Aorta (tissue), 5 donors: ENCODE data around the gene OR10A7. TPM values are rescaled to one million over a fixed set of nuclear protein-coding genes. Genes with fewer than 3 reads are reported as not detected.
"Not testable (repeated sequence)": the region's sequence is repeated elsewhere in the genome, so short reads cannot be mapped to it uniquely, and the experiment has no call there.

ENCODE experiments used
- ATAC-seq: fragments of 200-7000 bp; cut with Tn5 transposase; one replicate; pipeline ENCODE4 v1.9.1; 2022; ENCODE audit warnings: moderate library complexity; ENCODE audit not compliant: low FRiP score
- DNase-seq, 2 donors: peaks; one replicate each; pipeline ENCODE4 v3.0.0-alpha.2; 2020
- H3K27ac ChIP-seq, 2 donors: one replicate each; pipeline ENCODE4 v1.5.1; 2013; ENCODE audit warnings: low read length in 2 of 2, mild to moderate bottlenecking in 2 of 2, moderate library complexity in 2 of 2, control low read depth in 1 of 2, inconsistent platforms in 1 of 2, low read depth in 1 of 2
- H3K27me3 ChIP-seq, 2 donors: one replicate each; pipeline ENCODE4 v1.6.1; 2013; ENCODE audit warnings: control low read depth in 1 of 2, low read length in 1 of 2, mild to moderate bottlenecking in 1 of 2, moderate library complexity in 1 of 2; ENCODE audit not compliant: insufficient read depth in 2 of 2, control insufficient read depth in 1 of 2
- H3K36me3 ChIP-seq, 2 donors: one replicate each; pipeline ENCODE4 v1.6.1; 2013; ENCODE audit warnings: control low read depth in 1 of 2, low read length in 1 of 2, mild to moderate bottlenecking in 1 of 2; ENCODE audit not compliant: insufficient read depth in 2 of 2, control insufficient read depth in 1 of 2
- H3K4me1 ChIP-seq, 2 donors: one replicate each; pipeline ENCODE4 v1.6.1; 2013; ENCODE audit warnings: low read length in 2 of 2, control low read depth in 1 of 2, mild to moderate bottlenecking in 1 of 2, moderate library complexity in 1 of 2; ENCODE audit not compliant: insufficient read depth in 2 of 2, control insufficient read depth in 1 of 2
- H3K4me3 ChIP-seq, 2 donors: one replicate each; pipeline ENCODE4 v1.5.1; 2013; ENCODE audit warnings: low read length in 2 of 2, control low read depth in 1 of 2, mild to moderate bottlenecking in 1 of 2
- H3K9me3 ChIP-seq: one replicate; pipeline ENCODE4 v1.6.1; 2013; ENCODE audit warnings: mild to moderate bottlenecking, low read length; ENCODE audit not compliant: control insufficient read depth
- WGBS, 2 donors: extraction: QIAGEN DNeasy Blood & Tissue Kit; methylation state at CpG; one replicate each; pipeline ENCODE4 v1.1.7; 2013; 5-methylcytosine and 5-hydroxymethylcytosine counted together
- intact Hi-C, 2 donors: fragments of 100-400 bp; cut with DNase I; formaldehyde crosslinking; loops; one replicate each; pipeline versions ENCODE4 v1.14.2 to v1.15.0; 2022
- long read RNA-seq, 2 donors: library from polyadenylated mRNA; unstranded; transcript quantifications; one replicate each; pipeline ENCODE4 v2.0.0, GENCODE V29; 2020 to 2021
- polyA plus RNA-seq, 2 donors: library from polyadenylated mRNA; stranded (reverse); fragments of 200-250 nt; gene quantifications; one replicate each; pipeline ENCODE4 v1.2.3, GENCODE V29; 2013
- total RNA-seq, 2 donors: library from RNA; stranded (reverse); fragmentation: NEBNext Ultra II Directional; extraction: Animal tissue kit (Norgen Biotek cat#: 25700); gene quantifications; one replicate each; pipeline ENCODE4 v1.2.1, GENCODE V29; 2021
- donor health status: healthy with polysubstance abuse.
- donor health status: Bipolar disorder and iron deficiency.
- donor health status: DM: no; HTN: no; CAD: no.
- donor health status: DM: no; HTN: no; CAD: no.
- donor health status: DM: yes; HTN: yes; CAD: no.

Gene OR10A7
- total RNA-seq (not detected), polyA plus RNA-seq (not detected)
- long read RNA-seq, donor 1 = 0 reads
- long read RNA-seq, donor 2 = 0 reads

GRCh38 chr12:55220725-55221124 lies at the start of gene OR10A7:
Gene OR10A7 (plus strand): TSS chr12:55221025. CDS start chr12:55221025, 0 bp downstream.
- no peaks in the 10 kb centered on the region for H3K9me3 ChIP-seq
- no peaks in the 10 kb centered on the region for H3K27me3 ChIP-seq
- H3K27ac ChIP-seq = no peak within 1 kb of the TSS
- H3K36me3 ChIP-seq = no peaks in the 10 kb centered on the region
- DNase-seq (no peak), ATAC-seq (no peak)
- intact Hi-C loops = no loop called here
- H3K4me1 ChIP-seq = no peaks in the 10 kb centered on the region
- no peak within 1 kb of the TSS for H3K4me3 ChIP-seq
- 82 to 84% methylated on average over 2 of the region's 2 CpGs for whole genome bisulfite sequencing, 2 donors

- Histone ChIP-seq H3K9me3 (no peaks in the 10 kb centered on the region), H3K4me3 (no peak overlapping the region), H3K4me1 (no peaks in the 10 kb centered on the region), H3K27ac (no peak overlapping the region), H3K36me3 (no peaks in the 10 kb centered on the region), H3K27me3 (no peaks in the 10 kb centered on the region)
- WGBS, 2 donors = 93 to 95% methylated on average over 2 of the region's 2 CpGs
- ATAC-seq (no peak), DNase-seq (no peak)
- intact Hi-C loops = no loop called here
Measured at GRCh38 chr12:55171445-55171844, 49.4 kb upstream of the OR10A7 start.

- intact Hi-C loops, H3K4me1 ChIP-seq, ATAC-seq, H3K27me3 ChIP-seq, H3K9me3 ChIP-seq, DNase-seq, H3K27ac ChIP-seq, H3K36me3 ChIP-seq, H3K4me3 ChIP-seq: not testable (repeated sequence)
- WGBS, 2 donors = 55 to 56% methylated on average over 2 of the region's 2 CpGs
Measured at GRCh38 chr12:55171846-55172245, 49.0 kb upstream of the OR10A7 start.

GRCh38 chr12:55172686-55173085 lies 48.1 kb upstream of the OR10A7 start:
- no peak overlapping the region for H3K27ac ChIP-seq
- ATAC-seq (no peak), DNase-seq (no peak)
- H3K4me1 ChIP-seq = no peaks in the 10 kb centered on the region
- H3K27me3 ChIP-seq = no peaks in the 10 kb centered on the region
- no peaks in the 10 kb centered on the region for H3K9me3 ChIP-seq
- intact Hi-C loops = no loop called here
- WGBS, 2 donors = 22 to 29% methylated on average over 1 of the region's 1 CpG
- no peaks in the 10 kb centered on the region for H3K36me3 ChIP-seq
- H3K4me3 ChIP-seq = no peak overlapping the region

- H3K27me3 ChIP-seq = no peaks in the 10 kb centered on the region
- no peak for DNase-seq
- intact Hi-C loops = no loop called here
- no peak overlapping the region for H3K27ac ChIP-seq
- no peaks in the 10 kb centered on the region for H3K9me3 ChIP-seq
- no peaks in the 10 kb centered on the region for H3K36me3 ChIP-seq
- no peak for ATAC-seq
- 71 to 90% methylated on average over 2 of the region's 2 CpGs for WGBS, 2 donors
- no peak overlapping the region for H3K4me3 ChIP-seq
- H3K4me1 ChIP-seq = no peaks in the 10 kb centered on the region
Measured at GRCh38 chr12:55173456-55173855, 47.4 kb upstream of the OR10A7 start.

GRCh38 chr12:55188573-55188972 lies 32.3 kb upstream of the OR10A7 start:
- H3K36me3 ChIP-seq = no peaks in the 10 kb centered on the region
- no peak overlapping the region for H3K4me3 ChIP-seq
- H3K9me3 ChIP-seq = no peaks in the 10 kb centered on the region
- H3K4me1 ChIP-seq = no peaks in the 10 kb centered on the region
- no peak for DNase-seq
- no peak for ATAC-seq
- H3K27me3 ChIP-seq = no peaks in the 10 kb centered on the region
- intact Hi-C loops = loop anchor here in 1 of 2 donors (5.0 kb wide), 1 partner anchor 429 kb away; no protein-coding TSS in a partner anchor
- no peak overlapping the region for H3K27ac ChIP-seq
- WGBS, 2 donors = 3 to 8% methylated on average over 2 of the region's 2 CpGs

- 1% methylated on average over 4 of the region's 4 CpGs for WGBS, 2 donors
- H3K36me3 ChIP-seq = no peaks in the 10 kb centered on the region
- H3K27me3 ChIP-seq = no peaks in the 10 kb centered on the region
- ATAC-seq = no peak
- H3K27ac ChIP-seq = no peak overlapping the region
- H3K4me1 ChIP-seq = no peaks in the 10 kb centered on the region
- DNase-seq = no peak
- intact Hi-C loops = loop anchor here in 1 of 2 donors (5.0 kb wide), 1 partner anchor 428 kb away; no protein-coding TSS in a partner anchor
- no peak overlapping the region for H3K4me3 ChIP-seq
- H3K9me3 ChIP-seq = no peaks in the 10 kb centered on the region
Measured at GRCh38 chr12:55188974-55189556, 31.8 kb upstream of the OR10A7 start.

GRCh38 chr12:55194382-55194781 lies 26.4 kb upstream of the OR10A7 start:
- Histone ChIP-seq H3K4me1 (no peaks in the 10 kb centered on the region), H3K9me3 (no peaks in the 10 kb centered on the region), H3K4me3 (no peak overlapping the region), H3K27ac (no peak overlapping the region), H3K36me3 (no peaks in the 10 kb centered on the region), H3K27me3 (no peaks in the 10 kb centered on the region)
- ATAC-seq = no peak
- no peak for DNase-seq
- WGBS, 2 donors = 81 to 82% methylated on average over 3 of the region's 3 CpGs
- intact Hi-C loops = no loop called here

GRCh38 chr12:55226523-55226922 lies 5.7 kb downstream of the OR10A7 start:
- Histone ChIP-seq H3K4me3 (no peak overlapping the region), H3K4me1 (no peaks in the 10 kb centered on the region), H3K36me3 (no peaks in the 10 kb centered on the region), H3K9me3 (no peaks in the 10 kb centered on the region), H3K27ac (no peak overlapping the region), H3K27me3 (no peaks in the 10 kb centered on the region)
- DNase-seq = no peak
- ATAC-seq = no peak
- intact Hi-C loops = no loop called here
- 44 to 47% methylated on average over 1 of the region's 1 CpG for WGBS, 2 donors
